Suprapubic skin (tissue), 3 donors: ENCODE data around the gene CHST14.

Source experiments
- POLR2AphosphoS5 ChIP-seq, 3 donors: sonication (generic); formaldehyde crosslinking; IDR thresholded peaks; one replicate each; pipeline ENCODE4 v1.6.1; 2017; ENCODE audit warnings: antibody characterized with exemption in 3 of 3
- TF ChIP-seq, protein P1 (sequence below), 2 donors: fragments of 200-600 bp in 1 of 2; fragments of 450-650 bp in 1 of 2; sonication (generic) in 1 of 2; IDR thresholded peaks; one replicate each; pipeline ENCODE4 v1.5.1; 2016 to 2019; ENCODE audit warnings: antibody characterized with exemption in 2 of 2, mild to moderate bottlenecking in 1 of 2, moderate library complexity in 1 of 2

DNA sequence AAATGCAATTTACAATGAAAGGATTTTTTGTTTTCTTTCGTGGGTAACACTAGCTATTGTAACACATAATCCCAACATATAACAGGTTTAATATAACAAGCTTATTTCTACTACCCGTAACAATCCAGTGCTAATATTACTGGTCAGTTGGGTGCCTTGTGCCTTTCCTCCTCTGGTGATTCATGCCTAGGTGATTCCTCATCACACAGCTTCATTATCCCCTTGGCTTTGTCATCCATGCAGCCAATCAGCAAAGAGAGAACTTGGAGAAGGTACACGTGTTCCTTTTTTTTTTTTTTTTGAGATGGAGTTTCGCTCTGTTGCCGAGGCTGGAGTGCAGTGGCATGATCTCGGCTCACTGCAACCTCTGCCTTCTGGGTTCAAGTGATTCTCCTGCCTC lies 30.7 kb downstream of the CHST14 start:
- TF ChIP-seq, protein P1, sequence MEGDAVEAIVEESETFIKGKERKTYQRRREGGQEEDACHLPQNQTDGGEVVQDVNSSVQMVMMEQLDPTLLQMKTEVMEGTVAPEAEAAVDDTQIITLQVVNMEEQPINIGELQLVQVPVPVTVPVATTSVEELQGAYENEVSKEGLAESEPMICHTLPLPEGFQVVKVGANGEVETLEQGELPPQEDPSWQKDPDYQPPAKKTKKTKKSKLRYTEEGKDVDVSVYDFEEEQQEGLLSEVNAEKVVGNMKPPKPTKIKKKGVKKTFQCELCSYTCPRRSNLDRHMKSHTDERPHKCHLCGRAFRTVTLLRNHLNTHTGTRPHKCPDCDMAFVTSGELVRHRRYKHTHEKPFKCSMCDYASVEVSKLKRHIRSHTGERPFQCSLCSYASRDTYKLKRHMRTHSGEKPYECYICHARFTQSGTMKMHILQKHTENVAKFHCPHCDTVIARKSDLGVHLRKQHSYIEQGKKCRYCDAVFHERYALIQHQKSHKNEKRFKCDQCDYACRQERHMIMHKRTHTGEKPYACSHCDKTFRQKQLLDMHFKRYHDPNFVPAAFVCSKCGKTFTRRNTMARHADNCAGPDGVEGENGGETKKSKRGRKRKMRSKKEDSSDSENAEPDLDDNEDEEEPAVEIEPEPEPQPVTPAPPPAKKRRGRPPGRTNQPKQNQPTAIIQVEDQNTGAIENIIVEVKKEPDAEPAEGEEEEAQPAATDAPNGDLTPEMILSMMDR (IDR thresholded peaks at IDR 0.05), result no peak
- no peak for TF ChIP-seq POLR2AphosphoS5 (IDR thresholded peaks at IDR 0.05)
